A375 (cell line): ENCODE measurements around the gene EEF2K. TPM values are rescaled to one million over a fixed set of nuclear protein-coding genes. Genes with fewer than 3 reads are reported as not detected.

ENCODE experiments used
- total RNA-seq: library from RNA; depleted of rRNA; stranded (reverse); fragments of >200 nt; shearing (Covaris generic); gene quantifications from 2 replicates; pipeline ENCODE4 v1.2.3, GENCODE V29; 2014; rRNA removed

The EEF2K gene
- total RNA-seq, result 15.0 and 21.2 TPM in 2 replicates

DNA sequence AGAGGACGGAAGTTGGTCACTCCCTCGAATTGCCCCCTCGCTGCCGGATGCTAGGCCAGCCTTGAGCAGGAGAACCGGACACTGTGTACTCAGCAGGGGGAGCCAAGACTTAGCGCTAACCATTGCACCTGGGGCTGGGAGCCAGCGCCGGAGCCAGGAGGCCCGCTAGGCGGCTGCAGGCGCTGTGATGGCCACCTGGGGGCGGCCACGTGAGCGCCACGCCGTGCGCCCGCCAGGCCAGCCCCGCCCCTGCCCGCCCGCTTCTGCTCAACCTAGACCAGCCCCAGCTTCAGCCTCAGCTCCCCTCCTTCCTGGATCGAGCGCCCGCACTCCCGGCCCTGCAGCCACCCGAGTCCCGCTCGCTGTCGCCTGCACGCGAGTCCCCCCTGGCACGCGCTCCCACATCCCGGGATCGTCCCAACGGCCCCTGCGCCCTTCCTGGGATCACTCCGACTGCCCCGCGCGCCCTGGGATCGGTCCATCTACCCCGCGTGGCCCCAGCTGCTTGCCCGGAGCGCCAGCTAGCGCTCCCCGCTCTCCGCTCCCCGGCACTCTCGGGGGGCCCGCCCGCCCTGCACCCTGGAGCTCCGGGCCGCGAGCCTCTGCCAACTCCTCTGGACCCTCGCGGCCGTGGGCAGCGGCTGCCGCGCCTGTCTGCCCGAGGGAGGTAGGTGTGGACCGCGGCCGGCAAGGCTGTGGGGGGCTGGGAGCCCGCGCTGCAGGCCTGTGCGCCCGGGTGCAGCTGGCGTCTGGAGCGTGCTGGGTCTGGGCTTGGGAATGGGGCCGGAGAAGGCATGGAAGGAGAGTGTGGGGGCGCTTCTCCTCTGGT lies at the start of gene EEF2K:
EEF2K (plus strand) TSS at position 266 of the 829 bp plus-strand sequence. CDS start 19,452 bp downstream, outside the sequence.

DNA sequence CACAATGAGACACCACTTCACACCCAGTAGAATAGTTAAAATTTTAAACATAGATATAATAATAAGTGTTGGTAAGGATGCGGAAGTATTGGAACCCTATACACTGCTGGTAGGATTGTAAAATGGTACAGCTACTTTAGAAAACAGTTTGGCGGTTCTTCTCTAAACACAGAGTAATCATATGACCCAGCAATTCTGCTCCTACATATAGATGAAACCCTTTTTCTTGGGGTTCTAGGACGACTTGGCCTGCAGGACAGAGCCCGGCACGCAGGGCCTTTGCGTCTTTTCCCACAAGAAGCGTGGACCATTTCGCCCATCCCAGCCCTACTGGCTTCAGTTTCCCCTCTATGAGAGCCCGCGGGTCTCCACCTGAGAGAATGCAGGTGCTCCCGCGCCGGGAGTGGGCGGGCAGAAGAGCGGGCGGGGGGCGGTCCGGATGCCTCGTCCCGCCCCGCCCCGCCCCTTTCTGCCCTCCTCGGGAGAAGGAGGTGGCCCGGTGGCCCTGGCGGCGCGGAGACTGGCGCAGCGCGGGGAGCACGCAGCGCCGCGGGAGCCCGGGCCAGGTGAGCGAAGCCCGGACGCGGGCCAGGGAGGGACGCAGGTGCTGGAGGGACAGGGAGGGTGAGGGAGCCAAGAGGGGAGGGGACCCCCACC lies 44.0 kb upstream of the EEF2K start, which contains the start of gene SDR42E2:
SDR42E2 (plus strand) TSS at position 508 of the 657 bp plus-strand sequence. CDS start 3,077 bp downstream, outside the sequence.

DNA sequence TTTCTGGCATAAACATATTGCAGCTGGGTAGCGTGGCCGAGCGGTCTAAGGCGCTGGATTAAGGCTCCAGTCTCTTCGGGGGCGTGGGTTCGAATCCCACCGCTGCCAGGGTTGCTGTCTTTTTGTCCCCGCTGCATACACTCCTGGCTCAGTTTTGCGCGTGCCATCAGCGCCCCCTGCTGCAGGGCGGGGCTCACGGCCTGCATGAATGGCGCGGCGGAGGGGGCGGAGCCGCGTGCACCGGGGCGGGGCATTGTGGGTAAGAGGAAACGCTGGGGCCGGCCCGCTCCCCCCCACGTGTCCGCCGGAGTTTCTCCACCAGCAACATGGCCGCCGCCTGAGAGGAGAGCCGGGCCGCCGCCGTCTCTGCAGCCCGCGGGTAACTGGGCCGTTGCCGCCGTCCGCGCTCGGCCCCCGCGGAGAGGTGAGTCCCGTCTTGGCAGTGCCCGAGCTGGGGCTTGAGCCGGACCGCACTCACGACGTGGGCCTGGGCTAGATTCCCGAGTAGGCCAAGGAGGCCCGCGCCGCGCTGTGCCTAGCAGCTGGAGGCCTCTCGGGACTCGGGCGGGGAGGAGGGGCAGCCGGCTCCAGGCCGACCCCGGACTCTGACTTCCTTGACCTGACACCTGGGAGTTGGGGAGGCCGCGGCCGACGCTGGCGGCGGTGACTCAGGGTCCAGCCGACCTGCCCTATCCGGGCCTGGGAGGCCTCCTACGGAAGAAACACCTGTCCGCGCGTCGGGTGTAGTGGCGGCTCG lies 91.2 kb downstream of the EEF2K start, which contains the start of gene POLR3E:
POLR3E (plus strand) TSS at position 296 of the 757 bp plus-strand sequence. CDS start 5,560 bp downstream, outside the sequence.

Other genes with a start within 250 kb of the EEF2K start
- not detected in 2 replicates for gene PDZD9, start 205.2 kb upstream of the EEF2K start, total RNA-seq
- gene MOSMO, start 198.2 kb upstream of the EEF2K start, total RNA-seq, result 78.3 and 79.1 TPM in 2 replicates
- gene VWA3A, start 113.7 kb upstream of the EEF2K start, total RNA-seq, result 0.04 and 0.37 TPM in 2 replicates
- gene SDR42E2, start 43.8 kb upstream of the EEF2K start, total RNA-seq, result not detected in 2 replicates
- 72.4 and 79.7 TPM in 2 replicates for gene POLR3E, start 91.1 kb downstream of the EEF2K start, total RNA-seq
- gene CDR2, start 168.3 kb downstream of the EEF2K start, total RNA-seq, result 17.4 and 21.0 TPM in 2 replicates